Esophagus (tissue), 2 donors: ENCODE data around the gene KLRG1. TPM values are rescaled to one million over a fixed set of nuclear protein-coding genes. Genes with fewer than 3 reads are reported as not detected.

Source experiments
- H3K27ac ChIP-seq, 2 donors: one replicate each; pipeline ENCODE4 v1.5.1; 2013; ENCODE audit warnings: low read depth in 2 of 2, mild to moderate bottlenecking in 2 of 2, inconsistent platforms in 1 of 2, low read length in 1 of 2, moderate library complexity in 1 of 2
- H3K27me3 ChIP-seq, 2 donors: one replicate each; pipeline ENCODE4 v1.6.1; 2013; ENCODE audit warnings: low read length in 2 of 2, control low read depth in 1 of 2, mild to moderate bottlenecking in 1 of 2; ENCODE audit not compliant: insufficient read depth in 2 of 2, control insufficient read depth in 1 of 2
- H3K36me3 ChIP-seq, 2 donors: one replicate each; pipeline ENCODE4 v1.6.1; 2013; ENCODE audit warnings: low read length in 1 of 2; ENCODE audit not compliant: control insufficient read depth in 2 of 2, insufficient read depth in 2 of 2
- H3K4me1 ChIP-seq, 2 donors: one replicate each; pipeline ENCODE4 v1.6.1; 2013; ENCODE audit warnings: low read length in 1 of 2; ENCODE audit not compliant: control insufficient read depth in 2 of 2, insufficient read depth in 2 of 2
- H3K4me3 ChIP-seq, 2 donors: one replicate each; pipeline ENCODE4 v1.5.1; 2013; ENCODE audit warnings: low read length in 2 of 2, mild to moderate bottlenecking in 2 of 2, low read depth in 1 of 2, moderate library complexity in 1 of 2
- H3K9me3 ChIP-seq, 2 donors: one replicate each; pipeline ENCODE4 v1.6.1; 2013; ENCODE audit warnings: mild to moderate bottlenecking in 2 of 2, low read depth in 1 of 2, low read length in 1 of 2, moderate library complexity in 1 of 2; ENCODE audit not compliant: control insufficient read depth in 2 of 2, insufficient read depth in 1 of 2
- whole genome bisulfite sequencing, 2 donors: extraction: QIAGEN DNeasy Blood & Tissue Kit; methylation state at CpG; one replicate each; pipeline ENCODE4 v1.1.7; 2013; 5-methylcytosine and 5-hydroxymethylcytosine counted together
- polyA plus RNA-seq, 2 donors: library from polyadenylated mRNA; stranded (reverse); fragments of 200-250 nt; gene quantifications; one replicate each; pipeline ENCODE4 v1.2.3, GENCODE V29; 2013
- donor health status: healthy with polysubstance abuse.
- donor health status: Bipolar disorder and iron deficiency.

KLRG1 gene
- polyA plus RNA-seq, 2 donors = 0.47 to 0.52 TPM

DNA sequence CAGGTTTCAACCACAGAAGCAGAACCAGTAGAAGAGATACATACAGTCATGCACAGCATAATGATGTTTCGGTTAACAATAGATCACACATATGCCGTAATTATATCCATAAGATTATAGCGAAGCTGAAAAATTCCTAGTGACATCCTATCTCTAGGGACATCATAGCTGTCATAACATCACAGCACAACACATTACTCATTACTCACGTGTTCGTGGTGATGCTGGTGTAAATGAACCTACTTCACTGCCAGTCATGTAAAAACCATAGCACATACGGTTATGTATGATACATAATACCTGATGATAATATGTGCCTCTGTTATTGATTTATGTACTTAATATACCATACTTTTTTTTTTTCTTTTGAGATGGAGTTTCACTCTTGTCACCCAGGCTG, 44.7 kb downstream of the KLRG1 start:
- WGBS, 2 donors = 94 to 96% methylated on average over 6 of the region's 6 CpGs
- H3K27ac ChIP-seq = no peak overlapping the region
- no peaks in the 10 kb centered on the region for H3K4me1 ChIP-seq
- no peaks in the 10 kb centered on the region for H3K9me3 ChIP-seq
- no peaks in the 10 kb centered on the region for H3K36me3 ChIP-seq
- no peak overlapping the region for H3K4me3 ChIP-seq
- no peaks in the 10 kb centered on the region for H3K27me3 ChIP-seq

DNA sequence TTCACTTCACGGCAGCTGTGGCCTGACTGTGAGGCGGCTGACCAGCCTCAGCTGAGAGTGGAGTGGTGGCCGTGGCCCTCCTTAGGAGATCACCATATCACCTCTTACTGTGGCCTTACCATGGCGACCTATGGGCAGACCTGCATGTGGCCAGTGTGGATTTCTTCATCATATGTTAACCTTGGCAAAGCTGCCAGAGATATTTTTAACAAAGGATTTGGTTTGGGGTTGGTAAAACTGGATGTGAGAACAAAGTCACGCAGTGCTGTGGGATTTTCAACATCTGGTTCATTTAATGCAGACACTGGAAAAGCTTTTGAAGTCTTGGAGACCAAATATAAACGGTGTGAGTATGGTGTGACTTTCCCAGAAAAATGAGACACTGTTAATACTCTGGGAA, 46.9 kb downstream of the KLRG1 start:
- H3K27me3 ChIP-seq = no peaks in the 10 kb centered on the region
- H3K27ac ChIP-seq = no peak overlapping the region
- WGBS, 2 donors = 59 to 72% methylated on average over 6 of the region's 6 CpGs
- no peak overlapping the region for H3K4me3 ChIP-seq
- H3K9me3 ChIP-seq = no peaks in the 10 kb centered on the region
- no peaks in the 10 kb centered on the region for H3K36me3 ChIP-seq
- no peaks in the 10 kb centered on the region for H3K4me1 ChIP-seq

- no peaks in the 10 kb centered on the region for H3K36me3 ChIP-seq
- no peak overlapping the region for H3K27ac ChIP-seq
- WGBS, 2 donors = 83 to 88% methylated on average over 3 of the region's 3 CpGs
- no peak overlapping the region for H3K4me3 ChIP-seq
- no peaks in the 10 kb centered on the region for H3K4me1 ChIP-seq
- no peaks in the 10 kb centered on the region for H3K27me3 ChIP-seq
- no peaks in the 10 kb centered on the region for H3K9me3 ChIP-seq
These were observed 48.1 kb downstream of the KLRG1 start for GRCh38 chr12:9037431-9037830.

GRCh38 chr12:9039397-9039977, 50.1 kb downstream of the KLRG1 start:
- 9 to 11% methylated on average over 3 of the region's 3 CpGs for WGBS, 2 donors
- Histone ChIP-seq H3K4me1 (no peaks in the 10 kb centered on the region), H3K27me3 (no peaks in the 10 kb centered on the region), H3K4me3 (no peak overlapping the region), H3K9me3 (no peaks in the 10 kb centered on the region), H3K36me3 (no peaks in the 10 kb centered on the region), H3K27ac (no peak overlapping the region)

GRCh38 chr12:9040484-9041186, 51.3 kb downstream of the KLRG1 start:
- Histone ChIP-seq H3K27me3 (no peaks in the 10 kb centered on the region), H3K4me3 (no peak overlapping the region), H3K4me1 (no peaks in the 10 kb centered on the region), H3K36me3 (no peaks in the 10 kb centered on the region), H3K27ac (no peak overlapping the region), H3K9me3 (no peaks in the 10 kb centered on the region)
- 73 to 82% methylated on average over 5 of the region's 5 CpGs for WGBS, 2 donors

- Histone ChIP-seq H3K4me3 (no peak overlapping the region), H3K9me3 (no peaks in the 10 kb centered on the region), H3K36me3 (no peaks in the 10 kb centered on the region), H3K4me1 (no peaks in the 10 kb centered on the region), H3K27ac (no peak overlapping the region), H3K27me3 (no peaks in the 10 kb centered on the region)
- 67 to 81% methylated on average over 1 of the region's 1 CpG for WGBS, 2 donors
These were observed 52.0 kb downstream of the KLRG1 start for GRCh38 chr12:9041321-9041720.

DNA sequence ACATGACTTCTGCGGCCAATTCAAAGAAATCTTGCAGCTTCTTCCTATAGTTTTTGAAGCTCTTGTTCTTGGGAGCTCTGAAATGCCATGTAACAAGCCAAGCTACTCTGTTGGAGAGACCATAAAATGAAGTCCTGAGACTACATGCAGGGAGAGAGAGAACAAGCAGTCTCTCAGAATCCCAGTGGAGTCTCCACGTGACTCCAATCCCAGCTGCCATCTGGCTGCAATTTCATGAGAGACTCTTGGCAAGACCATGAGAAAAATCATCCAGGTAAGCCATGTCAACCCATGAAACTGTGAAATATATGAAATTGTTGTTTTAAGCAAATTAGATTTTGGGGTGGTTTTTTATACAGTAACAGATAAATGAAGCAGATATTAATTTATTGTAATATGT, 54.4 kb downstream of the KLRG1 start:
- Histone ChIP-seq H3K27ac (no peak overlapping the region), H3K36me3 (no peaks in the 10 kb centered on the region), H3K9me3 (no peaks in the 10 kb centered on the region), H3K27me3 (no peaks in the 10 kb centered on the region), H3K4me3 (no peak overlapping the region), H3K4me1 (no peaks in the 10 kb centered on the region)
- 74 to 80% methylated on average over 2 of the region's 2 CpGs for WGBS, 2 donors

DNA sequence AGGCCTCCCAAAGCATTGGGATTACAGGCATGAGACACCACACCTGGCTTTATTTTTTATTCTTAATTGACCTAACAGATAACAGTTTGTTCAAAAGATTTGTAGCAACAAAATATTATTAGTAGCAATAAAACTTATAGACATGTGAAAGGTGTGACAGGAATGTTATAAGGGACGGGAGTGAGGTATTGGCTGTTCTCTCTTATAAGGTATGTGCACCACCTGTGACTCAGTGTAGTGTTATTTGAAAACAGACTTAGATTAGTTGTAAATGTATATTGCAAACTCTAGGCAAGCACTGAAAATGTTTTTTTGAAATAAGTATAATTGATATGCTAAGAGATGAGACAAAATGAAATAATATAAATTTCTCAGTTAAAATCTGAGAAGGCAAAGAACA, 57.8 kb downstream of the KLRG1 start:
- Histone ChIP-seq H3K4me3 (no peak overlapping the region), H3K27me3 (no peaks in the 10 kb centered on the region), H3K27ac (no peak overlapping the region), H3K9me3 (no peaks in the 10 kb centered on the region), H3K36me3 (no peaks in the 10 kb centered on the region), H3K4me1 (no peaks in the 10 kb centered on the region)
- 83 to 85% methylated on average over 1 of the region's 1 CpG for WGBS, 2 donors

- H3K27ac ChIP-seq = no peak overlapping the region
- WGBS, 2 donors = 93 to 97% methylated on average over 2 of the region's 2 CpGs
- no peaks in the 10 kb centered on the region for H3K4me1 ChIP-seq
- H3K27me3 ChIP-seq = no peaks in the 10 kb centered on the region
- H3K4me3 ChIP-seq = no peak overlapping the region
- no peaks in the 10 kb centered on the region for H3K9me3 ChIP-seq
- H3K36me3 ChIP-seq = no peaks in the 10 kb centered on the region
These were observed 59.6 kb downstream of the KLRG1 start for GRCh38 chr12:9048930-9049329.

GRCh38 chr12:9049520-9050133, 60.3 kb downstream of the KLRG1 start:
- Histone ChIP-seq H3K9me3 (no peaks in the 10 kb centered on the region), H3K36me3 (no peaks in the 10 kb centered on the region), H3K4me1 (no peaks in the 10 kb centered on the region), H3K27ac (no peak overlapping the region), H3K4me3 (no peak overlapping the region), H3K27me3 (no peaks in the 10 kb centered on the region)
- 22 to 23% methylated on average over 6 of the region's 6 CpGs for WGBS, 2 donors
